ENCODE measurements around the gene UPK3A.
"Not testable (repeated sequence)": the region's sequence is repeated elsewhere in the genome, so short reads cannot be mapped to it uniquely, and the experiment has no call there.

UPK3A gene

DNA sequence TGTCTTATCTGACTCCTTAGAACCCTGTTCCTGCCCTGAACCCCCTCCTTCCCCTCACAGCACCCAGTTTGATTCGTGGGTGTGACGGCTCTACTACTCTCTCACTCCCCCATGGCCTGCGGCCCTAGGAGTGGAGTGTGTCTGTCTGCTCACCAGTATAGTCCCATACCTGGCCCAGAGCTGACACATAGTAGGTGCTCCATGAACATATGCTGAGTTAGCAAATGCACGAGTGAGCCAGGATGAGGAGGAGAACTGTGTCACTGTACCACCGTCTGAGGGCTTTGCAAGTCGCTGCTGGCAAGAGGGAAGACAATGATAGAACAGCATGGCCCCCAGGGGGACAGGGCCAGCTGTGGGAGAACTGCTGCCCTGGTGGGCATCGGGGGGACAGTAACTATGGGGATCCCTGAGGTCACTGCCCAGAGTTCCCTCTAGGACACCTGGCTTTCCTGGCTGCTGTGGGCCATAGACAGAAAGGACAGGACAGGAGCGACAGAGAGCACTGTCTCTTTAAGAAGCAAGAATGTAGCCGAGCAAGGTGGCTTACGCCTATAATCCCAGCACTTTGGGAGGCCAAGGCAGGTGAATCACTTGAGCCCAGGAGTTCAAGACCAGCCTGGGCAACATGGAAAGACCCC, 24.9 kb upstream of the UPK3A start:
- no peak for DNase-seq

DNA sequence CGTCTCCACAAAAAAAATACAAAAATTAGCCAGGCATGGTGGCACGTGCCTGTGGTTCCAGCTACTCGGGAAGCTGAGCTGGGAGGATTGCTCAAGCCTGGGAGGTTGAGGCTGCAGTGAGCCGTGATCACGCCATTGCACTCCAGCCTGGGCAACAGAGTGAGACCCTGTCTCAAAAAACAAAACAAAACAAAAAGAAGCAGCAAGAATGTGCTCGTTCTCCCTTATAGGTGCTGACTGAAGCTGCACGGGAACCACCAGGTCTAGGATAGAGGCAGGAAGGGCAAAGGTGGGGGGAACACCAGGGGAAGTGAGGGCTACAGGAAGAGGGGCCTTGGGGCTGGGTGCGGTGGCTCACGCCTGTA, 24.4 kb upstream of the UPK3A start:
- DNase-seq: not testable (repeated sequence)

DNA sequence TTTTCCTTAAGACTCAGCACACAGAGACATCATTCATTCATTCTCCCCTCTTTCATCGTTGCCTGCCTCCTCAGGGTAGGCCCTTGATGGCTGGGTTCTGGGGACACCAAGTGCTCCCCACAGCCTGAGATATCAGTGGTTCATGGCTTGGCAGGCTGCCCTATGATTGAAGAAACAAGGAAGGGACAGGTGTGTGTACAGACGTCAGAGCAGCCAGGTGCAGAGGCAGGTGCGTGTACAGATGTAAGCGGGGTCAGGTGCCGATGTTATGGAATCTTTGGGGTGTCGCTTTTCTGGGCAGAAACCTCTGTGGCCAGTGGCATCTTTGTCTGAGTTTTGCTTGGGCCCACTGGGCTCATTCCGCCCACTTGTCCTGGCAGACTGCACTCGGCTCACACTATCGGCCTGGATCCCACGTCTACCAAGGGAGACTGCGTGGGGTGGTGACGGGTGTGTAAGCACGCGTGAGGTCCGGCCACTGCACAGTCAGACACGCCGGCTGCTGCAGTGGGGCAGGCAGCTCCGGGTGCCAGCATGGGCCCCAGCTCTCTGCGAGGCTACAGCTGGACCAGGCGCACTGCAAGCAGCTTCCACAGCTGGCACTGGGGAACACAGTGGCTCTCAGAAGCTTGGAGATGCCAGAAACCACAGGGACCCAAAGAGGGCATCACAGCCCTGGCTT, 23.2 kb upstream of the UPK3A start:
- DNase-seq: no peak

DNA sequence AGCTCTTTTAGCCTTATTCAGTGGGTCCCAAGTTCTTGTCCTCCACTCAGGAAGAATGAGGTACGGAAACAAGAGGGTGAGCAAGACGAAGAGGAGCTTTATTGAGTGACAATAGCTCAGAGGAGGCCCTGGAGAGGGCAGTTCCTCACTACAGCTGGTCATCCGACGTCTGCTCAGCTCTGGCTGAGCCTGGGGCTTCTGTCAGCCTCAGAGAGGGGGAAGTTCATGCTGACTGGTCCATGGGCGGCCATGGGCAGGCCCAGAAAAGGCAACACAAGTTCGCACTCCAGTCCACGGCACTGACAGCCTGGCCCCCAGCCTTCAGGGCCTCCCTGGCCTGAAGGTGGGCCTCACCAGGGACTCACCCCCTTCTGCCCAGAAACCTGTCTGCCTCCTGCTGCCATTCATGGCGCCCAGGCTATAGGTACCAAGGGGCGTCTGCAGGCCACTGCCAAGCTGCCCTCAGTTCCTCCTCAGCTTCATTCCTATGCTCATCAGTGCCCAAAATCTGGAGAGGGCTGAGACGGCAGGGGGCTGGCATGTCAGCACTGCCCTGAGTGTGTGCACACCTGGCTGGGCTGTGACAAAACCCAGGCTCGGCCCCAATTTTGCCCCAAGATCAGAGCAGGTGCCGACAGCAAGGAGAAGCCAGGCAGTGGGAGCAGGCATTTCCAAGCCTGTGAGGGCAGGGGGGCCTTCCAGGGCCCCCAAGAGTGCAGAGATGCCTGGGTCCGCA, 22.4 kb upstream of the UPK3A start:
- DNase-seq: no peak

DNA sequence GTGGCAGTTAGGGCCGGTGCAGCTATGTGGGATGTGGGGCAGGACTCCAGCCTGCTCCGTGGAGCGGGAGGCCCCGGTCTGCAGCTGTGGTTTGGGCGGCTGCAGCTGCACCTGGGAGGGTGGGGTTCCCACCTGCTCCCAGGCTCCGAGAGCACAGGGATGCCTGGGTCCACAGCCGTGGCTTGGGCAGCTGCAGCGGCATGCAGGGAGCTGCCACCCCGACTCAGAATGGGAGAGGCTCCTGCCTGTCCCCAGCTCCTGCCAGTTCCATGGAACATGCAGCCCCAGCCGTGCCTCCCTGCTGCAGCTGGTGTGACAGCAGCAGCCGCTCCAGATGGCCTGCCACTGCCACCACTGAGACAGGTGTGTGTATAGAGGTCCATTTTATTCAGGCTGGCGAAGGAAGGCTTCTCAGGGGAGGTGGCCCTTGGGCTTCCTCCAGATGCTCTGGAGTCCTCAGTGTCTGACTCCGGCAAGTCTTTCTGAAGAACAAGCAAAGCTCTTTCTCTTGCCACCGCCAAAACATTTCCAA, 21.8 kb upstream of the UPK3A start:
- DNase-seq: no peak

DNA sequence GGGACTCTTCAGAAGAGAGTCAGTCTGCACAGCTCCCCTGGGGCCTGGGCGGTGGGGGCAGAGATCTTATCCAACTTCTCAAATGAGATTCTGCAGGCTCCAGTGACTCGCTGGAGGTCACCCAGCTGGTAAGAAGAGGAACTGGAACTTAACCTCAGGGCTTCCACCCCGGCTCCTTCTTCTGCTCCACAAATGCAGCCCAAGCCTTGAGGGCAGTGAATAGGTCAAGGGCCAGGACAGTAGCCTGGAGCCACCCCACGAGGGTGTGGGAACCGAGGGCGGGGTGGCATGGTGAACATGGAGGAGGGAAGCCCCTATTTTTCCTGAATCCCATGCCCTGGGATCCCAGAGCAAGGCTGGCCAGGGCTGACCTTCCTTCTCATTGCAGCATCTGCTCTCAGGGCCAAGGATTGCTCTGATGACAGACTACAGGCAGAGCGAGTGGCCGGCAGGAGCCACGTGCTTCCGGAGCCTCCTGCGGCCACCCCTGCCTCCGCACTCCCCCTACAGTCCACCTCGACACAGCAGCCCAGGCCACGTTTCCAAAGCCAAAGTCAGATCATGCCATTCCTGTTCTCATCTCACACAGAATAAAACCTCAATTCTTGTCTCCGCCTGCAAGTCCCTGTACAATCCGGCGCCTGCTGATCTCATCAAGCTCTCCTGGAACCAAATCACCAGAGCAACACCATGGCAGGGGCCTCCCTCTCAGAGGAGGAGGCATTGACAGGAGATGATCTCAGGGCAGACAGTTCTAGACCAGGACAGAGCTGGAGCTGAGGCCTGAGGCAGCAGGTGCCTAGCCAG, 21.1 kb upstream of the UPK3A start:
- DNase-seq: no peak

DNA sequence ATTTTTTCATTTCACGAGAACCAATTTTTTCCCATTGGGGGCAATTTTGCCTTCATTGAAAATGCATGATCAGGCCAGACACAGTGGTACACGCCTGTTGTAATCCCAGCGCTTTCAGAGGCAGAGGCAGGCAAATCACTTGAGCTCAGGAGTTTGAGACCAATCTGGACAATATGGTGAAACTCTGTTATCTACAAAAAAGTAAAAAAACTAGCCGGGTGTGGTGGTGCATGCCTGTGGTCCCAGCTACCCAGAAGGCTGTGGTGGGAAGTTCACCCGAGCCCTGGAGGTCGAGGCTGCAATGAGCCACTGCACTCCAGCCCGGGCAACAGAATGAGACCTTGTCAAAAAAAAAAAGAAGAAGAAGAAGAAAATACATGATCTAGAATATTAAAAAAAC, 19.2 kb upstream of the UPK3A start:
- DNase-seq: no peak

DNA sequence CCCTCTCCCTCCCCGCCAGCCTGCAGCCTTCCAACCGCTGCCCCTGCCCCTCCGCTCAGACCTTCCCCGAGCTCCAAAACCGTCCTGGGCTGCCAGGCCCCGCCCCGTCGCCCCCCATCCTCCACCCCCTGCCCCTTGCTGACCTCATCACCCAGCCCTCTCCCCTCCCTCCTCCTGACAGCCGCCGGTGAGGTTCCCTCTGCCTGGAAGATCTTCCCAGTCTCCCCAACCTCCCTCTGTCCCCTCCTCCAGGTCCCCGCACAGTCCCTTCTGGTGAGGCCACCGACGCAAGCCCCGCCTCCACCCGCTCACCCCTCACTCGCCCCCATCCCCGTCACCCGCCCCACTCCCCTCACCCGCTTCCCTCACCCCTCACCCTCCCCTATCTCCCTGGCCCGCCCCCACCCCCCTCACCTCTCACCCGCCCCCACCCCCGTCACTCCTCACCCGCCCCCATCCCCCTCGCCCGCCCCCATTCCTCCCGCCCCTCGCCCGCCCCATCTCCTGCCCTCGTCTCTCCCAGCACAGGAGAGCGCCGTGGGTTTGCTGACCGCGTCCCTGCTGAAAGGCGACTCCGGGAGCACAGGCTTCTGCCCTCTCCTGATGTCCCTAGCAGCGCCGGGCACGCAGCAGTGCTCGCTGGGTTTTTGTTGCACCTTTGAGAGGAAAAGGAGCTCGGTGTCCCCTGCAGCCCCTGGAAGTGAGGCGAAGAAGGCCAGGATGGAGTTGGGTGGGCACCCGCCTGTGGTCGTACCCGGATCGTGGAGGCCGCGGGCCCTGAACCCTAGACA, 16.4 kb upstream of the UPK3A start:
- no peak for DNase-seq

DNA sequence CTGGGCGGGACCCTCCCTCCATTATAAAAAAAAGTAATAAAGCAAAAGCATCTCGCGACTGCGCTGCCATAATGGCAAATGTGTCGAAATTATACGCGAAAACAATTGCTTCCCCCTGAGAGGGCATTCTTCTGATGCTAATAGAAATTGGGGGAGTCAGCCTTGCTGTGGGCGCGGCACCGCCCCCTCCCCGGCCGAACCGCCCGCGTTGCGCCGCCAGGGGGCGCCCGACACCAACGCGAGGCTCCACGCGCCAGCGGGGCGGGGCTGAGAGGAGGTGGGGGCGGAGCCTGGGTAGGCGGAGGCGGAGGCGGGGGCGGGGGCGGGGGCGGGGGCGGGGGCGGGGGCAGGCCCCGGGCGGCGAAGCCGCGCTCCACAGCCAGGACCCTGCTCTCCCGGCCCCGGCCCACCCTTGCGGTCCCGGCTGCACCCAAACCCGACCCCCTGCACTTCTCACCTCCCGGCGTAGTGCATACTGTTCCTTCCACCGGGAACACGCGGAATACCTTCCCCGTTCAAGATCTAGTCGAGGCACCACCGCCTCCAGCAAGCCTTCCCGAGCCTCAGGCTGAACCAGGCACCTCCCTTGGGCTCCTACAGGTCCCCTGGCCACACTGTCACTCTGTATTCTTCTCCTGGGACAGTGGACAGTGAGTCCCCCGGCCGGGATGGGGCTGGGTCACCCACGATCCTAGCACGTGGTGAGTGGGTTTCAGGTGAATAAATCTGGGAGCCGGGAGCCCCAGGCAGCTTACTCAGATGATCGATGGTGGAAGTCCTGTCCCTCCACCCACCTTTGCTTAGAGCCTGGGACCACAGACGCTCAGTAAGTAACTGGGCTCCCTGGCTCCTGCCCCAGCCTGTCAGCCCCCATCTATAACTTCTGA, 15.5 kb upstream of the UPK3A start:
- DNase-seq: peak; percentile 90

DNA sequence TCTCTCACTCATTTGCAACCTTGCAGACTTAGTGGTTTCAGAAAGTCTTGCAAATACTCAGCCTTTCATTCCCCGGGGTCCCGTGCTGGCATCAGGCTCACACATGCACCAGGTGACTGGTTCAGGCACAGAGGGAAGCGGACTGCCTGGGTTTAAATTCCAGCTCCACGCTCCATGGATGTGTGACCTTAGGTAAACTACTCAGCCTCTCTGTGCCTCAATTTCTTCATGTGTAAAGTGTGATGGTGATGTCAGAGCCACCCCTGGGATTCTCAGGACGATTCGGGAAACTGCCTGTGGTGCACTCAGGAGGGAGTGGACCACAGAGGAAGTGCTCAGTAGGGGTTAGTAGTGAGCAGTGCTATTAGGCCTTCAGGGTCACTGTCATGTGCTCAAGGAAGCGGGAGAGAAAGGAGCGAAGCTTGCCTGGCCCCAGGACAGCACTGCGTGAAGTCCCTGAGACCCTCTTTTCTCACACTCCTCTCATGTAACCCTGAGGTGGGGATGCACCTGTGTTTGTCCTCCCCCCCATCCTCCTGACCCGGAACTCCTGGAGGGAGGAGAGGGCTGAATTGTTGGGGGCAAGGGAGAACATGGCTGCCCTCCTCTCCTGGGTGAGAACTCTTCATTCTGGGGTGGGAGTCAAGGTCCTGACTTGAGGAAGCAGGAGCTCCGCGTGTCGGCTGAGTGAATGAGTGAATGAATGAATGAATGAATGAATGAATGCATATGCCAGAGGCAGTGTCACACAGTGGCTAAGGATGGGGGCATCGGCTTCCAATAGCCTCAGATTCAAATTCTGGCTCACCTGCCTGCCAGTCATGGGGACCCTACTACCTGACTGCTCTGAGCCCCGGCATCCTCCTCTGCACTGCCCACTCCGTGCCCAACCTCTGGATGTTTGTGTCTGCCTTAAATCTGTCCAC, 14.4 kb upstream of the UPK3A start:
- DNase-seq: no peak

DNA sequence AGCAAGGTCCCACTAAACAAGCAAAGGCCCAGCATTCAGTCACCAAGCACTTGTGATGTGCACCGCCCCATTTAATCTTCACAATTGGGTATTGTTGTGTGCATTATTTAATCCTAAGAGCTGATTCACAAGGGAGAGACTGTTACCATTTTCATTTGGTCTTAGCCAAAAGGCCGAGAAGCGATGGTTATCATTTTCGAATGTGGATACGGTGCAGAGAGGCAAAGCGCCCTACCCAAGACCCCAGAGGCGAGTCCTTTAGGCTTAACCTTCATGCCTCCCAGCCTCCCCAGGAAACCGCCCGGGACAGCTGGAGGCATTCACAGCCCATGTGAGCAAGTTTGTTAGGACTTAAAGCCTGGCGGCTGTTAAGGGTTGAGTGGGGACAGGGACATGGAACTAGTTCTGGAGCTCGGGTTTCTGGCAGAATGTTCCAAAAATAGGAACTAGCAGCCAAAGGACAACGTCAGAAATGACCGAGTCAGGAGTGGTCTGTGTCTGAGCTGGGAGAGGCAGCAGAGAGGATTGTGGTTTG, 13.0 kb upstream of the UPK3A start:
- no peak for DNase-seq

DNA sequence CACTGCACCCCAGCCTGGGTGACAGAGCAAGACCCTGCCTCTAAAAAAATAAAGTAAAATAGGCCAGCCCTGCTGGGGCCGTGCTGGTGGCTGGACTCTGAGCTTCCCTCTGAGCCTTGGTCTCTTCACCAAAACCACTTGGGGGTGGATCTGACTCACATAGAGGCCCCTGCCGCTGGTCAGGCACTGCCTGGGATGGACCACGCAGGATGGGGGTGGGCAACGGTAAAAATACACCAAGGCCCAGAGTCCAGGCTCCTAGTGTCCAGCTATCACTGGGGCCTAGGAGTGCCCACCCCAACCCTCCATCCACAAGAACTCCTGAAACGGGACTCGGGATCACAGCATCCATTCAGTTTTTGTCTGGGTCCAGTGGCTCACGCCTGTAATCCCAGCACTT, 12.3 kb upstream of the UPK3A start:
- DNase-seq: no peak

DNA sequence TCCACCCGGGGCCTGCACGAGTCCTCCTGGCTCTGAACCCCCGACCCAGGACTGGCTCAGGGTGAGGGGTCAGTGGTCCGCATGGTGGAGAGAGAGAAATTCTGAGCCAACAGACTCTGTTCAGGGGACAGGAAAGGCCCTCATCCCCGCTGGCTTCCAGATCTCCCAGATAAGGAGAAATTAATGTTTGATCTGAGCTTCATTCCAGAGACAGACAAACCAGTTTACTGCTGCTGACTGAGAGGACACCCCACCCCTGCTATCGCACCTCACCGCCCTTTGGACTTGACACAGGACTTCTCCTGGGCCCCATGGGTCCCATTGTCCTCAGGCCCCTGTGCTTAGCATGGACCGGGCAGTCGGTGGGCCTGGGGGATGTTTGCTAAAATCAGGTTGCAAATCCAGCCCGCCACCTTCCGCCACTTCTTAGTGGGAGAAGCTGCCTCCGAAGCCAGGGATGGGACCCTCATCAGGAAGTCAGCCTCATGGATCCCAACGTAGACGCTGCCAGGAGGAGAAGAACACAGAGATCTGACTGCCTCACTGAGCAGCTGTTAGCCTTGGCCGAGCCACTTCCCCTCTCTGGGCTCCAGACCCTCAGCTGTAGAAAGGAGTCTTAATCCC, 11.2 kb upstream of the UPK3A start:
- DNase-seq: no peak

DNA sequence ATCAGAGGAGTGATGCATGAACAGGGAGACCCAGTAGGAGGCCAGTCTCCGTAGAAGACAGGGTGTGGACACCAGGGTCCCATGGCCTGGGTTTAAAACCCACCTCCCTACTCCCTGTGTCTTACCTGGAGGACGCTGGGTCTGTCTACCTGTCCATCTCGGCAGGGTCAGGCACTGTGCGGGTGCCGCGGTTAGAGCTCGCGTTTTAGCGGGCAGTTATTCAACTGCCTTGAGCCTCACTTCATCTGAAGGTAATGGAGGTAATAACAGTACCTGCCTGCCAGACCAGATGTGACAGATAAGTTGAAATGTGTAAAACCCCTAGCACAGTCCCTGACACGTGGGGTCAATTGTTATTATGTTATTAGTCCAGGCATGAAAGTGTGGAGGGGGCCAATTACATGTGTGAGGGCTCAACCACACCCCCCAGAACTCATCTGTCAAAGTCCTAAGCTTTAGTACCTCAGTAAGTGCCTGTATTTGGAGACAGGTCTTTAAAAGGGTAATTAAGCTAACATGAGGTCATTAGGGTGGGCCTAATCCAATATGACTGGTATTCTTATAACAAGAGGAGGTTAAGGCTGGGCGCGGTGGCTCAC, 8.1 kb upstream of the UPK3A start:
- DNase-seq: no peak

DNA sequence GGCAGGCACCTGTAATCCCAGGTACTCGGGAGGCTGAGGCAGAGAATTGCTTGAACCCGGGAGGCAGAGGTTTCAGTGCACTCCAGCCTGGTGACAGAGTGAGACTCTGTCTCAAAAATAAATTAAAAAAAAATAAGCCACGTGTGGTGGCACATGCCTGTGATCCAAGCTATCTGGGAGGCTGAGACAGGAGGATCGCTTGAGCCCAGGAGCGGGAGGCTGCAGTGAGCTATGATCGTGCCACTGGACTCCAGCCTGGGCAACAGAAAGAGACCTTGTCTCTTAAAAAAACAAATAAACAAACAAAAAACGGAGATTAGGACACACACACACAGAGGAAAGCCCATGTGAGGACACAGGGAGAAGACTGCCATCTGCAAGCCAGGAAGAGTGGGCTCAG, 7.0 kb upstream of the UPK3A start:
- DNase-seq: not testable (repeated sequence)

DNA sequence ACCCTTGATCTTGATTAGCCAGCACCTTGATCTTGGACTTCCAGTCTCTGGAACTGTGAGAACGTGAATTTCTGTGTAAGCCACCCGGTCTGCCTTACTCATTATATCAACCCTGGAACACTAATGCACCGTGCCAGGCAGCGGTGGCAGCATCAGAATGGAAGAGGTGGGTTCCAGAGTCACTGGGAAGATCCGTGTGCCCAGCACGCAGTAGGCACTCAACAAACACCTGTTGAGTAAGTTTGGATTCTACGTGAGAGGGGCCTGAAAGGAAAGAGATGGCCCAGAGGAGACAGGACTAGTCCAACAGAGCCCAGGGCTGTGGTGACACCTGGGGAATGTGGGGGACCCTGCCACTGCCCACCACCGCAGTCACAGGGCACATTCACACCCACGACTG, 6.6 kb upstream of the UPK3A start:
- DNase-seq: no peak

DNA sequence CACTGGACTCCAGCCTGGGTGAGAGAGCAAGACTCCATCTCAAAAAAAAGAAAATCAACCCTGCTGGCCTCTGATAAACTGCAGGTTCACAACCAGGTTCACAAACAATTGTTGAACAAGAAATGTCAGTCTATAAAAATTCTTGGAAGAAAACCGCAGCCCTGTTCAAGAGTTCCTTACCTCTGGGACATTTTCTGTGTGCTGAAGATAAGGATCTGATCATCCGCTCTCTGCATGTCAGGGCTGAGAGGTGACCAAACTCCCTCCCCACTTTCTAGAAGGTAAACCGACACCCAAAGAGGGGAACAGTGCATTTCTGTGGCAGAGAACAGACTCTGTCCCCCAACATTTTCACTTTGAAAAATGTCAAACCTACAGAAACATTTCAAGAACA, 4.2 kb upstream of the UPK3A start:
- DNase-seq: no peak

DNA sequence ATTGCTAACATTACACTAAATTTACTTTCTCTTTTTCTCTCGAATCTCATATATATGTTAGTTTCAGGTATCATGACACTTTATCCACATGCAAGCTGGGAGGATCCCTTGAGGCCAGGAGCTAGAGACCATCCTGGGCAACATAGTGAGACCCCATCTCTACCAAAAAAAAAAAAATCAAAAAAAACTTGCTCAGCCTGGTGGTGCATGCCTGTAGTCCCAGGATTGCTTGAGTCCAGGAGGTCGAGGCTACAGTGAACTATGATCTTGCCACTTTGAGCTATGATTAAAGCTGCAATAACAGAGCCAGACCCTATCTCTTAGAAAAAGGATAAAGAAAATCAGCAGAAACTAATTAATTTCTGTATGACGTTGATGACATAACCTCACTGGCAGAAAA, 3.7 kb upstream of the UPK3A start:
- DNase-seq: no peak
